Right renal cortex interstitium (tissue), 3 donors: ENCODE data around the gene HLA-DMB. TPM values are rescaled to one million over a fixed set of nuclear protein-coding genes. Genes with fewer than 3 reads are reported as not detected.

Source experiments
- DNase-seq, 3 donors: peaks; one replicate each; pipeline ENCODE4 v3.0.0-alpha.2; 2013; ENCODE audit warnings: low read depth in 3 of 3, low spot score in 2 of 3
- polyA plus RNA-seq, 3 donors: library from polyadenylated mRNA; unstranded; fragments of 120-200 nt; gene quantifications; one replicate each; pipeline ENCODE4 v1.2.1, GENCODE V29; 2013; ENCODE audit not compliant: insufficient read length in 3 of 3

Gene HLA-DMB
- polyA plus RNA-seq, 3 donors = 73.7 to 80.3 (median 74.3) TPM

- DNase-seq = no peak
Measured at GRCh38 chr6:32931211-32931610, 9.6 kb downstream of the HLA-DMB start.

- DNase-seq = no peak
Measured at GRCh38 chr6:32922083-32922482, 18.7 kb downstream of the HLA-DMB start.

DNA sequence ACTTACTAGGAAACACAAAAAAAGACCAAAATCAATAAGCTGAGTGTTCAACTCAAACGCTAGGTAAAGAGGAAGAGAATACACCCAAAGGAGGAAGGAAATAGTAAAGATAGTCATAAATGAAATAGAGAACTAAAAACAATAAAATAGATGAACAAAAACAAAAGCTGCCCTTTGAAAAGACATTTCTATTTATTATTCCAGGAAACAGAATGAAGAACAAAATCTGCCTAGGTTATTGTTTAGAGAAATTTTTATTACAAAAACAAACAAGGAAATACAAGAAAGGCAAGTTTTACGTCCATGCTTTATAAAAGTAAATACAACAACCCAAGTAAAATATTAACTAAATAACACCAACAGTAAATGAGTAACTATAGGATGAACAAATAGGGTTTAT lies 20.1 kb downstream of the HLA-DMB start:
- no peak for DNase-seq

GRCh38 chr6:32912951-32913350 lies 27.9 kb downstream of the HLA-DMB start:
- no peak for DNase-seq

DNA sequence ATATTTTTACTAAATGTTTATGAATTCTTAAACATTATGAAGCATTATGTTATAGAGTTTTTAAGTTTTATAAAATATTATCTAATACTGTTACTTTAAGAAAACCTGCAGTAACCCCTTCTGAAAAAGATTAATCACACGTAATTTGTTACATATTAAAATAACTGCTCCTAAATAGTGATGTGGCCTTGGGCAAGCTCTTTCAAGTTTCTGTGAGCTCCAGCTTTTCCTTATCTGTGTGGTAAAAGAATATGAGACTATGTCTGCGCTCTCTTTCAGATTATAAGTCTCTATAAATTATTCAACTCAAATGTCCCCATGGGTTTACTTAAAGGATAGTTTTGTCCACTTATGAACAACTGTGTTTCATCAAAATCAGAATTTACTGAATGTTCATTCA lies 31.9 kb downstream of the HLA-DMB start:
- no peak for DNase-seq

DNA sequence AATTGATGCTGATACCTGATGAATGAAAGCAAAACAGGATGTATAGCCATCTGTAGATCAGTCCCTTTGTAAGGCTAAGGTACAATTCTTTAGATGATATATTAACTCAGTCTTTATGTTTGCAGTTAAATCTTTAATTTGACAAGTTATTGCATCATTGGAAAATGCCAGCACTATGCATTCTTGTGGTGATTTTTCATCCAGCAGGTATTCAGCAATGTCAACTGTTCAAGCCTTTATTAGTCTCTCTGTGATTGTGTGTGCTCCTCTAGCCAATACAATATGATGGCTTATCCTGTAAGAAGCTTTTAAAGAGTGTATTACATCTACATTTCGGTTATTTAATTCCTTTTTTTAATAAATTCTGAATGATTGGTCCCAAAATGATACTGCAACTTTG lies 34.3 kb downstream of the HLA-DMB start:
- no peak for DNase-seq

- DNase-seq = no peak
Measured at GRCh38 chr6:32905078-32905477, 35.8 kb downstream of the HLA-DMB start.

GRCh38 chr6:32903952-32904351 lies 36.9 kb downstream of the HLA-DMB start:
- DNase-seq = no peak

DNA sequence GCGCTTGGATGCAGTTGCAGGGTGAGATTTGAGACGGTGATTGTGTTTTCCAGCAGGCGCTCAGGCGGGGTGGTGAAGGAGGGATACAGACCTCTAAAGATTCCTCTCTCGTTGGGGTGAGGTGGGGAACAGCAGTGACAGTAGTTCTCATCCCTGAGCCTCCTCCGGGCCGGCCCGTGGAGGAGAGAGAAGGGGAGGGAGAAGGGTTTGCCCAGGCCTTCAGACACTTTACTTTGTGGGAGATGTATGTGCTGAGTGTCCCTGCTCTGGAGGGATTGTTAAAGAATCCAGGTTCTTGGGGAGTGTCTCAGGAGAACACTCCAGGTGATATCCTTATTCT lies 45.9 kb downstream of the HLA-DMB start:
- no peak for DNase-seq

DNA sequence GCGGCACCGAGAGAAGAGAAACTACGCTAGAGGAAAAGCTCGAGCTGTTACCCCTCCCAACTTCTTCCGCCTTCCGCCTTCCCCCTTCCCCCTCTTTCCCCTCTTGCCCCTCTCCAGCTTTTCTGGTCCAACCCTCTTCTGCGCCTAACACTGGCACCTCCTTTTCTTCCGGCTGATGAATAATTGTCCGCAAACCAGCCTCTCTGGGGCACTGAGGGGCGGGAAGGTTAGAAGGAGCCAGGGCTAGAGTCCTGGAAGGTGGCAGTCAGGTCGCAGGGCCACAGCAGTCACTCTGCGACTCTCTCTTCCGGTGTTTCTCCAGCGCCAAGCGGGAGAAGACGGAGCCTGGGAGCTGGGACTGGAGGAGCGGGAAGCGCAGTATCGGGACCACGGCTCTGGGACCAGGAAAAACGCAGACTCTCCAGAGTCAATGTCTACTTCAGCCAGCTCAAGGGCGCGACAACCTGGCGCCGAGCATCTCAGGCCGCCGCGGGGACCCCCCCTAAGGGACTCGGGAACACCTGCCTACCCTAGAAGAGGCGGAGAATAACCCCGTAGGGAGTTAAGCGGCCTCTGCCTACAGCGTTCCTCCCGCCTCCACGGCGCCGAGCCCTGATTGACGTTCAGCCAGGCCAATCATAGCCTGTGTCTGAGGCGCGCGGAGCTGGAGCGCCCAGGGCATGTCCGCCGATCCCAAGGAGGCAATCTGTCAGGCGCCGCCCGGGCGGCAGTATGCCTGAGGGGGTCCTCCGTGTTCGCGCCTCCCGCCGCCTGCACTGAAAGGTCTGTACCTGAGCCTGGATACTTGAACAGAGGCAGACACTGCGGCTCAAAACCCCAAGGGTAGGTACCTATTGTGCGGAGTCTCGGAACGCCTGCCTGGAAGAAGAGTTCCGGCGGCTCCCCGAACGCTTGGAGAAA lies 46.5 kb downstream of the HLA-DMB start:
- DNase-seq = peak; percentile 93 to 94 (median 93)

DNA sequence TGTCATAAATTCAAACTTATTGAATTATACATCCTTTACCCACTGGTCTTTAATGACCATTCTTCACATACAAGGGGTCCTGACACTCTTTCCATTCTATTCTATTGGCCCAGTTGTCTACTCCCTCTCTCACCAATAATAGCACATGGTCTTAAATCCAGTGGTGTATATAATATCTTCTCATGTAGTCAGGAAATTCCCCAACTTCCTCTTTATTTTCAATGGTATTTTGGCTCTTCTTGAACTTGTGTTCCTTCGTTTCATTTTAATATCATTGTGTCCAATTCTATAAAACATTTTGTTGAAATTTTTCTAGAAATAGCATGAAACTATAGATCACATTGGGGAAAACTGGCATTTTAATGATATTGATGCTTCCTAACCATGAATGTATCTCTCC lies 50.0 kb downstream of the HLA-DMB start:
- DNase-seq = no peak

GRCh38 chr6:32889533-32889932 lies 51.3 kb downstream of the HLA-DMB start:
- DNase-seq = no peak

GRCh38 chr6:32888576-32888975 lies 52.3 kb downstream of the HLA-DMB start:
- DNase-seq = no peak

- DNase-seq = no peak
Measured at GRCh38 chr6:32887616-32888015, 53.2 kb downstream of the HLA-DMB start.

GRCh38 chr6:32886681-32887383 lies 54.0 kb downstream of the HLA-DMB start:
- no peak for DNase-seq

- peak; percentile 54 to 72 (median 64) for DNase-seq
Measured at GRCh38 chr6:32885698-32886286, 55.0 kb downstream of the HLA-DMB start.

Other genes with a start within 250 kb of the HLA-DMB start
- under 1 TPM in 1 of 3 donors, not detected in 2; 0.34 TPM for gene HLA-DQA2, start 199.6 kb downstream of the HLA-DMB start, polyA plus RNA-seq
- gene HLA-DQB2, start 177.5 kb downstream of the HLA-DMB start, polyA plus RNA-seq = 1 to 10 TPM in 1 of 3 donors, under 1 TPM in 1, not detected in 1; 0.72 to 1.3 TPM
- under 1 TPM in 2 of 3 donors, not detected in 1; 0.17 to 0.26 TPM for gene HLA-DOB, start 124.0 kb downstream of the HLA-DMB start, polyA plus RNA-seq
- gene TAP2, start 102.3 kb downstream of the HLA-DMB start, polyA plus RNA-seq = 10 to 100 TPM; 10.2 to 12.4 (median 11.9) TPM
- gene PSMB8, start 97.0 kb downstream of the HLA-DMB start, polyA plus RNA-seq = 10 to 100 TPM; 24.1 to 27.8 (median 25.7) TPM
- 10 to 100 TPM; 11.2 to 12.5 (median 11.6) TPM for gene TAP1, start 87.3 kb downstream of the HLA-DMB start, polyA plus RNA-seq
- gene PSMB9, start 86.8 kb downstream of the HLA-DMB start, polyA plus RNA-seq = 1 to 10 TPM; 5.0 to 8.0 (median 6.2) TPM
- gene HLA-DMA, start 12.1 kb upstream of the HLA-DMB start, polyA plus RNA-seq = 10 to 100 TPM; 13.7 to 18.3 (median 15.6) TPM
- 100 to 1,000 TPM; 292 to 324 (median 307) TPM for gene BRD2, start 27.6 kb upstream of the HLA-DMB start, polyA plus RNA-seq
- 1 to 10 TPM; 5.2 to 5.4 (median 5.3) TPM for gene HLA-DOA, start 68.6 kb upstream of the HLA-DMB start, polyA plus RNA-seq
- gene HLA-DPA1, start 132.6 kb upstream of the HLA-DMB start, polyA plus RNA-seq = 10 to 100 TPM; 14.2 to 40.5 (median 17.9) TPM
- 10 to 100 TPM; 17.9 to 27.0 (median 20.0) TPM for gene HLA-DPB1, start 135.0 kb upstream of the HLA-DMB start, polyA plus RNA-seq